COR-L47 (cell line): Measurements from ENCODE around the gene SHBG.
"Not testable (repeated sequence)": the region's sequence is repeated elsewhere in the genome, so short reads cannot be mapped to it uniquely, and the experiment has no call there.

ENCODE experiments used
- DNase-seq: peaks from one replicate; lab custom pipeline; 2025; lab: John Stamatoyannopoulos, UW

Gene SHBG

GRCh38 chr17:7629939-7630571 lies at the start of gene SHBG:
Gene SHBG, plus strand, starts transcription at chr17:7630135. Its CDS starts 38 bp downstream, at chr17:7630173.
- no peak for DNase-seq

DNA sequence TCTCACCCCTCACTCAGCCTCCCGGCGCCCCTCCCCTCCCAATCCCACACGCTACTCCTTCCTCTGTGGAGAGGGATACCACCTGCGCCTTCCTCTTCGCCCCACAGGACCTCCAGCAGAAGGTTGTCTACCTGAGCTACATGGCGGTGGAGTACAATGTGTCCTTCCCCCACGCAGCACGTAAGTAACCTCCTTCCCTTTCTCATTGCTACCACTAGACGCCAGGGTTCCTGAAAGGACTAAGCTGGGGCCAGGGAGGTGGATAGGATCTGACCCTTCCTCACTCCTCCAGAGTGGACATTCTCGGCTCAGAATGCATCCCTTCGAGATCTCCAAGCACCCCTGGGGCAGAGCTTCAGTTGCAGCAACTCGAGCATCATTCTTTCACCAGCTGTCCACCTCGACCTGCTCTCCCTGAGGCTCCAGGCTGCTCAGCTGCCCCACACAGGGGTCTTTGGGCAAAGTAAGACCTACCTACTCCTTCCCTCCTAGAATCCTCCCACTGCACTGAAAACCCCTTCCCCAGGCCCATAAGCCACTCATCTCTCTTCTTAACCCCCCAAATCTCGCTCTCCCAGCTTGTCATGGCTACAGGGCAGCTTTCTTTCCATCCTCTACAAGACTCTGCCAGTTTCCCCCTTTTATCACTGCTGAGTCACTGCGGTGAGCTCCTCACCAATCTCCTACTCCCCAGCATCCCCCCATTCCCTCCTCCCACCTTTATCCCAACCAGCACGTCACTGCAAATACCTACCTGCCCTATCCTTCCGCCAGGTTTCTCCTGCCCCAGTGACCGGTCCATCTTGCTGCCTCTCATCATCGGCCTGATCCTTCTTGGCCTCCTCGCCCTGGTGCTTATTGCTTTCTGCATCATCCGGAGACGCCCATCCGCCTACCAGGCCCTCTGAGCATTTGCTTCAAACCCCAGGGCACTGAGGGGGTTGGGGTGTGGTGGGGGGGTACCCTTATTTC lies 49.0 kb upstream of the SHBG start:
- no peak for DNase-seq

DNA sequence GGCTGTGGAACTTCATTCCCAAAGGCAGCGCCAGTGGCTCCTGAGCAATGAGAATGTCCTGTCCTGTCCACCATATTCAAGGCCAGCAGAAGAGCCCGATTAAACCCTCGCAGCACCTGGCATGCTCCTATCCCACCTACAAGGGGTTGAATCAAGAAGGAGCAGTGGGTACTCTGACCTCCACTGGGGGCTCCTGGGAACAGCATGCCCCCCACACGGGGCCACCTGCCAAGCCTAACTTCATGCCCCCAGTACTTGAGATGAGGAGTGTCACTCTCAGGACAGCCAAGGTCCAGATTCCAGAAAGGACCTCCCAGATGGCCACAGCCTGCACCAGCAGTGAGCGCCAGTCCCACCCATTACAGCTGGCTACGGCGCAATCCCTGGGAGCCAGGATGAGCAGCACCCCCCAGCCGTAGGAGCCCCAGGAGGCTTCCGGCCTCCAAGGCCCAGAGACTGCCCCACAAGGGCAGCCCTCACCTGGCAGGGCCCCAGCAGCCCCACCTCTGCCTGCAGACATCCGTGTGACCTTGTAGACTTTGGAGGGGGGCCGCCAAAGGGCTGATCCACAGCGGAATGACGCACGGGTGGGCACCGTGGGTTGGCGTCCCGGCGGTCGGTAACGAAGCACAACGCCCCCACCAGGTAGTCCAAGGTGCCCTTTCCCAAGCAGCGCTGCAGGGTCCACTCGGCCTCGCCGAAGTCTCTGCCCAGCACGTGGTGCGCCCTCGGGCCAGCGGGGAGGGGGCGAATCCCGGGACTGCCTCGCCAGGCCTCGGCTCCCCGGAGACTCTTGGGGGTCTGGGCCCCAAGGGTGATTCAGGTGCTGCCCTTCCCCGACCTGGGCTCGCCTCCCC lies 47.3 kb upstream of the SHBG start:
- DNase-seq: no peak

GRCh38 chr17:7583253-7584109 lies 46.5 kb upstream of the SHBG start, which contains the start of gene MPDU1:
Gene MPDU1, plus strand, starts transcription at chr17:7583852. Its CDS starts 11 bp downstream, at chr17:7583863.
- peak; percentile 90 for DNase-seq

DNA sequence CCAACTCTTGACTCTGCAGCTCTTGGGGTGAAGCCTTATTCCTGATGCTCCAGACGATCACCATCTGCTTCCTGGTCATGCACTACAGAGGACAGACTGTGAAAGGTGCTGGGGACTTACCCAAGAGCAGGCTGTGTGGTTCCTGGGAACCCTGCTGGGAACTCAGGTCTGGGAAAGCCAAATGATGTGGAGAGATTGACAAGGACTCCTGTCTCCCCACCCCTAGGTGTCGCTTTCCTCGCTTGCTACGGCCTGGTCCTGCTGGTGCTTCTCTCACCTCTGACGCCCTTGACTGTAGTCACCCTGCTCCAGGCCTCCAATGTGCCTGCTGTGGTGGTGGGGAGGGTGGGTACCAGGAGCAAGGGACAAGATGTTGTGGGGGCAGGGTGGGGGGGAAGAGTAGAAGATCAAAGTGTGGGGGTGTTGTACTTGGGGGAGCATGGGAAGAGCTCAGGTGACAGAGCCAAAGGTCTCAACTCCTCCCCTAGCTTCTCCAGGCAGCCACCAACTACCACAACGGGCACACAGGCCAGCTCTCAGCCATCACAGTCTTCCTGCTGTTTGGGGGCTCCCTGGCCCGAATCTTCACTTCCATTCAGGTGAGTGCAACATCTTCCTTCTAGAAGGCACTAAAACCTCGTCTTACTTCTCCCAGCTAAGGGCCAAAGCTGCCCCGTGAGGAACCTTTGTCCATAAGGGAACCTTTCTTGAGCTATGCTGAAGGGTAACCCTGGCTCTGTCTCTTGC lies 43.1 kb upstream of the SHBG start:
- no peak for DNase-seq

DNA sequence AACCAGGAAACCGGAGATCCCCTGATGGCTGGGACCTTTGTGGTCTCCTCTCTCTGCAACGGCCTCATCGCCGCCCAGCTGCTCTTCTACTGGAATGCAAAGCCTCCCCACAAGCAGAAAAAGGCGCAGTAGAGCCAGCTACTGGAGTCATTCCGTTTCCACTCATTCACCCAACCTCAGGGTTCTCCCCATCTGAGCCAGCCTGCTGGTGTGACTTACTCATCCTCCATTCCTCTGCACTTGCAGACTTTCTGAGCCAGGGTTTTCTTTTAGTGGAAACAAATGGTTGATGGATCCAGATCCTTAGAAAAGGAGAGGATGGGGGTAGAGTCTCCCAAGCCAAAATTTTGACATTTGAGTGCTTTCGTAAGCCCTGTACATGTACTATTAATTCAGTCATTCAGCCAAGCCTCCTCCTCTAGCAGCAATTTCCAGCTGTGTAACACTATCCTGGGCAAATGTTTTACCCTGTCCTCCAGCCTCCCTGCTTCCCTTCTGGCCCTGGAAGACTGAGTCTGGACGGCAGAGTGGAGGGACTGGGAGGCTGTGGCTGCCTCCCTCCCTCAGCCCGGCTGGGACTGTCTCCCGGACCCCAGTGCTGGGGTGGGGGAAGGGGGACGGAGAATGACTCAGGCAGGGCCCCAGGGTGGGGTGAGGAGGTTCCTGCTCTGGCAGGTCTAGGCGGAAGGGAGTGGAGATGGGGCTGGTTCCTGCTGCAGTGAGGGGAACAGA lies 42.3 kb upstream of the SHBG start:
- DNase-seq: no peak

DNA sequence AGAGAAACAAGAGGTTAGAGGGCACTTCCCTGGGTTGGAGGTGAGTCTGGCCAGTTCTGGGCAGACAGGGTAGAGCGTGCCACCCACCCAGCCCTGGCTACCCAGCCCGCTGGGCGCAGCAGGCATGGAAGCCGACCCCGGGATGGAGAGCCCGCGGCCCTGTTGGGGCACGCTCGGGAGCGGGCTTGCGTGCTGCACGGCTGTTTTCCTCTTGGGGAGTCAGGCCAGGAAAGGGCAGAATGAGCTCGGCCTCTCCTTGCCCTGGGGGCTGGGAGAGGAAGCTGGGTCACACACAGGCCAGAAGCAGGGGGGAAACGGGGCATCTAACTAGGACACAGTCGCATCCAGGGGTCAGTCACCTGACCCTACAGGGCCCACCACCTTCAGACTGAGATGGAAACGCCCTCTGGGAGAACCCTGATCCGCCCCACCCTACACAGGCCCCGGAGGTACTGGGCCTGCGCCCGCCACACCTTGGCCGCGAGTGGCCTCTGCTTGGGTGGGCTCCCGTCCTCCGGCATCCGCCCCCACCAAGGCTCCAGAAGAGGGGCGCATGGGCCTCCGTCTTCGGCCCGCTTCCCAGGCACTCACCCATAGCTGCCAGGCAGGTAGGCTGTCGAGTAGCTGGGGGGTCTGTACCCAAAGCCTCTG lies 41.3 kb upstream of the SHBG start:
- DNase-seq: no peak

GRCh38 chr17:7589204-7589868 lies 40.6 kb upstream of the SHBG start:
- no peak for DNase-seq

DNA sequence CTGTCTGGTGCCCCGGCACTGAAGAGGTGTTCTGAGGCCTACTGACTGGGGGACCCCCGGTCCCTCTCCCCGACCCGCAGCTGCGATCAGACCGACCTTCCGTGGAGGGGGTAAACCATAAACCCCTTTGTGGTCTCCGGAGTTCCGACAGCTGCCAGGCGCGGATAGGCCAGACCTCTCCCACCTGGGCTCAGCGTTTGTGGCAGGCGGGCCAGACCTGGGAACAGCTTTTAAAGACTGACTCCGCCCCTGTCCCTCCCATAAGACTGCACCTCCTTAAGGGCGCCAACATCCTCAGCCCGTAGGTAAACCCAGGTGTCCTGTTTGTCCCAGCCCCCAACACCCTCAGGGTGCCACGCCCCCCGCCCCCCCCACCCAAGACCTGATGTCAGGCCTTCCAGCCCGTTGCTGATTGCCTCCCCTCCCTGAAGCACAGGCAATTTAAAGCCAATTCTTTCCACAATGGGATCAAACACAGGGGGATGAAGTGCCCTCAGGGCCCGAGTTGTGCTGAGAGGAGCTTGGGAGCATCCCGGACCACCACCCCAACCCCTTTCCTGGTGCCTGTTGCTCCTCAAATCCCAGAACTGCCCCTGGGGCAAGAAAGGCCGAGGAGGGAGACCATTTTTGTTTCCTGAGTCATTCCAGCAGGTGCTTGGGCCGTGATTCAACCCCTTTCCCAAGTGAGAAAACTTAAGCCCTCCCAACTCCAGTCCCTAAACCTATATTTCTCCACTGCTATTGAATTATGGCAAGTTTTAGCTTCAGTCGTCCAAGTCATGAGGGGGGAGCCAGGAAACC lies 39.8 kb upstream of the SHBG start, which contains the start of gene SOX15:
Gene SOX15, minus strand, starts transcription at position 204 of the 801 bp plus-strand sequence. CDS start 418 bp downstream, outside the sequence.
- no peak for DNase-seq

DNA sequence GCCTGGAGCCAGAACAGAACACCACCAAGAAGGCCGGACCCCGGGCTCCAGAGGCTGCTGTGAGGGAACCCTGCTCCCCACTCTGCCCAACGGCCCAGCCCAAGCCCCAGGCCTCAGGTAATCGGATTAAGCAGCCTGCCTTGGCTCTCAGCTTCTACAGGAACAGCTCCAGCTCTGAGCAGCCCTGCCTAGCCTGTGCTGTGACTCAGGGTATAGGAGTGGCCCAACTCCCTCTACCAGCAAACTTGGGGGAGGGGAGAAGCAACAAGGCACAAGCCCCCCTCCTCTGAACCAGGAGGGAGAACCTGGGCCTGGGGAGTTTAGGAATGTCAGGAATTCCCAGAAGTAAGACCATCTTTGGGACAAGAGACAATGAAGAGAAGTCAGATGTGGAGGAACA lies 39.2 kb upstream of the SHBG start:
- DNase-seq: no peak

DNA sequence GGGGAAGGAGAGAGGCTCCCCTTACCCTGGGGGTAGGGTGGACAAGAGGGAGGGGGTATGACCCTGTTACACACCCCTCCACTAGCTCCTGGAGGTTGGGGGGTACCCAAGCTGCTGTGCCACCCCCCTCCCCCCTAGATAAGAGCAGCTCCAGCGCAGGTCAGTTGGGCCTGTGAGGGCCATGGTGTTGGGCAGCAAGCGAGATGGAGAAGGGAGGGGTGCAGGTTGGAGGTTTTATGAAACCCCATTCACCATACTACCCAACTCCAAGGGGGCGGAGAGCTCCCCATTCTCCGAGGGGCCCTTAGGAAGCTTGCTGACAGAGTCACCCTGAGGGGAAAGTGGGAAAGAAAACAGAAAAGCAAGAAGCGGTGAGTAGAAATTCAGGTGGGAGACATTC lies 38.3 kb upstream of the SHBG start:
- DNase-seq: no peak

GRCh38 chr17:7592422-7593021 lies 37.4 kb upstream of the SHBG start:
- no peak for DNase-seq

- no peak for DNase-seq
Measured at GRCh38 chr17:7593296-7593695, 36.6 kb upstream of the SHBG start.

- not testable (repeated sequence) for DNase-seq
Measured at GRCh38 chr17:7597561-7597960, 32.4 kb upstream of the SHBG start.

DNA sequence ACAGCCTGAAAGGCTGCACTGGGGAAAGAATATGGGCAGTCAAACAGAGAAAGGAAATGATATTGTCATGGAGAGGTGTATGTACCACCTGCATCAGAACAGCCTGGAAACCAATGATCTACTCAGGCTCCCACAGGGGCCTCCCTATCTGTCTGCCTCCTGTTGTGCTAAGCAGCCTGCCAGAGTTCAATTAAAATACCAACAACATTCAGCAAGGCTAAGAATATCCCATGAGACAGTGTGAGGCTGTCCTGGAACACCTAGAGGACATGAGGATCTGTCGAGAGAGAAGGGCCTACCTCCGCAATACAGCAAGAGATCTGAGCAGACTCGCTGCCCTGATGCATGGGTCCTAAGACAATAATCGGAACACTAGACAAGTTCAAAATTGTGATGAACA lies 23.7 kb upstream of the SHBG start:
- DNase-seq: no peak

DNA sequence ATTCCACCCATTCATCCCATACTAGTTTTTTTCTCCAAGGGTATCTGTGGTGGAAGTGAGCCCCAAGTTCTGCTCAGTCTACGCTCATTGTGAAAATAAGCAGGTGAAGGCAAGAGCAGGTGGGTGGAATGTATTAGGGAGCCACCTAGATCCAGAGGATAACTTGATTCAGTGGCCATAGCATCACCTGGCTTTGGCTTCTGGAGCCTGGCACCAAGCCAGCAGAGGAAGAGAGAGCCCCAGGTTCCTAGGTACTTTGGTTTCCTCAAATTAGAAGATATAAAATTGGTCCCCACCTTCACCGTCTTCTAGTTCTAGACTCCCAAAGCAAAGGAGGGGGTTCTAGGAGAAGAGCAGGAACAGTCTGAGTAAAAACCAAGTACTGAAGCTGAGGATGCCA lies 19.3 kb upstream of the SHBG start:
- DNase-seq: no peak

DNA sequence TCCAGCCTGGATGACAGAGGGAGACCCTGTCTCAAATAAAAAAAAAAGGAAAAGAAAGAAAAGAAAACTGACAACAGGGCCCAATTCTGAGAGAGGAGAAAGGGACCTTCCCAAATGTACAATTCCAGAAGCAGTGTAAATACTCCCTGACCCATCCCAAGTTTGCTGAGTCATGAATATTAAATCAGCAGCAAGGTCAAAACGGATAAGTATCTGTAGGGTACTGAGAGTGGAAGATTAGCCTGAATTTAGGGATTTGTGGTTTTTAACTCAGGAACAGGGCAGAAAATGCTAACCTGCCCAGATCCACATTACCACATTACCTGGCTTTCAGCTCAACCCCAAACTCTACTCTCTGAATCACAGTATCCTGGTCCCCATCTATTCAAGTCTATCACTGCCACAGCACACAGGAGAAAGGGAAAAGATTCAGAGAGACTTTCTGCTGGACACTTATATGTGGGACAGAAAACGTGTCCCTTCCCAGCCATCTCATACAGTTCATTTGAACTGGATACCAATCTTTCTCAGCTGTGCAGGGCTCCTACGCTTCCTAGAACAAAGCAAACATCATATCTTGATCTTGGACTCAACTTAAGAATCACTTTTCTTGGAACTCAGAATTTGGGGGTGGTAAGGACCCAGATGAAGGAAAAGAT lies 18.2 kb upstream of the SHBG start:
- DNase-seq: no peak
